NCI-H82 (cell line): ENCODE data around the gene GADD45G.

Experiments used
- DNase-seq: peaks from one replicate; lab custom pipeline; 2025; lab: John Stamatoyannopoulos, UW

The GADD45G gene

DNA sequence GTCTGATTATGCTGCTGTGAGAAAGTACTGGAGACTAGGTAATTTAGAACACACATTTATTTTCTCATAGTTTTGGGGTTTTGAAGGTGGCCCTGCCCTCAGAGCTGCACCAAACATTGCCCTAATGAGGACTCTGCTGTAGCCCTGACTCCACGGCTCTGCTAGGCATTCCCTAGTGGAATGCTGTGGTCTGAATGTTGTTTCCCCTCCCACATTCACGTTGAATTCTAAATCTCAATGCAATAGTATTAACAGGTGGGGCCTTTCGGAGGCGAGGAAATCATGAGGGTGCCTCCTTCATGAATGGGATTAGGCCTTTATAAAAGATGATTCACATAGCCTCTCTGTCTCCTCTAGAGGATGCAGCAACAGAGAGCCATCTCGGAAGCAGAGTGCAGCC lies 25.7 kb downstream of the GADD45G start:
- peak; percentile 25 for DNase-seq

DNA sequence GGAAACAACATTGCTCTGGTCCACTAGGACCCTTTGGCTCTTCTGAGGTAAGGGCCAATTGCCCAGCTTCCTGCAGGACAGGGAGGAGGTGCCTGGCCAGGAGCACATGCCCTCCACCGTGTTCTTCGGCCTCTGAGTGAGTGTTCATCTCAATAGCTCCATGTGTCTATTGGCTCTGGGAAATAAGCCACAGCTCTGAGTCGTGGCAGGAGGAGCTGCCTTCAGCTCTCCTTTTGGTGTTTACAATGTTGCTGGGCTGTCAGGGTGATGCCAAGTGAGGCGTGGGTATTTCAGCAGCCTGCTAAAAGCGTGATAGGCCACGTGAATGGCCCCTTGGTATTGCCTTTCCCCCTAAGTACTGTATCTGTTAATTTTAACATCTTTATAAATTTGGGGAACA lies 26.6 kb downstream of the GADD45G start:
- DNase-seq: no peak

DNA sequence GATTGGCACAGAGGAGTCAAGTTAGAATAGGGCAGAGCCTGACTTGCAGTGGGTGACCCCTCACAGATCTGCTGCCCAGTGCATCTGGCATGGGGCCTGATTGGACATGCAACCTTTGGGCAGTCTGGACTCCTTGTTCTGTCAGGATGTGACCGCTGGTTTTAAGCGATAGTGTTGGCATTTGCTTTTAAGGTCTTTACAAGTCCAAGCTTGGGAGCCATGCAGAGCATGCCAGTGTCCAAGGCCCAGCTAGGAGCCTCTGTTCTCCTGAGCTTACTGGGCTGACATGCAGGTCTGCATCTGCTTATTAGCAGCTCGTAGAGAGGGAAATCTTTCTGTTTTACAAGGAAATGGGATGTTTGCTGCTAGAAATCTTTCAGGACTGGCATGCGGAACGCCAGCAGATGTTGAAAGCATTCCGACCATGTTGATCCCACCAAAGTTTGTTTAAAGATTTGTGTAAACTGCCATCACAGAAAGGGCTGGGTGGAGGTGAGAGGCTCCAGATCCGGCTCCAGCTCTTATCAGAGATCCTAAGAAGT lies 27.5 kb downstream of the GADD45G start:
- no peak for DNase-seq

DNA sequence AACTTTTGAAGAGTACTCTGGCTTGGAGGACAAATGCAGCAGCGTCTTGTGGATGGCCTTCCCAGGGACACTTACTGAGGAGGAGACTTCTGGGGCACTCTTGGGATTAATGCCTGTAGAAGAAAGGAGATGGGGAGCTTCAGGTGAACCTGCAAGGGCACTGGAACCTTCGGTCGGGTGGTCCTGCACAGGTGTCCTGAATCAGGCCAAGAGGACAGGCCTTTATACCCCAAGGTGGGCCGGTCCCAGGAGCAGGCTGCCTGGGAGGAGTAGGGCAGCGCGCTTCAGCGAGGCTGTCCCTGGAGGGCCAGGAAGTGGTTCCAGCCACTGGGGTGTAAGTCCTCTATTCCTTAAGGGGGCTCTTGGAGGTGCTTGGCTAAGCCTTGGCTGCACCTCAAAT lies 27.9 kb downstream of the GADD45G start:
- DNase-seq: no peak

DNA sequence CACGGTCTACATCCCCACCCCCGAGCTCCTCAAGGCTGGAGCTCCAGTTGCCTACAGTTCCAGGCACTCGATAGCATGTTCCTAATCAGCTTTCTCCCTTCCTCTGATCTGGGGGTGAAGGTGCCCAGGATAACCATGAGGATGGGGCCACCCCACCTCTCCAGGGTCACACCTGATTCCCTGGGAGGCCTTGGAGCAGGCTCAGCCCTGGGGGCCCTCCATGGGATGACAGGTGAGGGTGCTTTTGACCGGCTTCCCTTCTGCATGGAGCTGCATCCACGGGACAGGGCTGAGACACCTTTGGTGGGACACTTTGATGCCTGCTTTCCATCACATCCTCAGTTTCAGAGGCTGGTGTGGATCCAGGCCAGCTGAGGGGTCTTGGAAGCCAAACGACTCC lies 28.6 kb downstream of the GADD45G start:
- DNase-seq: no peak

DNA sequence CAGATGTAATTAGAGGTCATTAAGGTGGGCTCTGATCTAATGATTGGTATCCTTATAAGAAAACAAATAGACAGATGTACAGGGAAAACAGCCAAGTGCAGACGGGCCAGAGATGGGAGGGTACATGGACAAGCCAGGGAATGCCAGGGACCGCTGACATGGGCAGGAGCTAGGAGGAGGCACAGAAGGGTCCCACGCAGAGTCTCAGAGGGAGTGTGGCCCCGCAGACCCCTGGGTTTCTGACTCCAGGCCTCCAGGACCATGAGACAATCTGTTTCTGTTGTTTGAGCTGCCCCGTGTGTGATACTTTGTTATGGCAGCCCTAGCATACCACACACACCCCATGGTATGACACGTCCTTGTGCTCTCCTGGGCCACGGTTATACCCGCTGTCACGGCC lies 29.1 kb downstream of the GADD45G start:
- DNase-seq: no peak

DNA sequence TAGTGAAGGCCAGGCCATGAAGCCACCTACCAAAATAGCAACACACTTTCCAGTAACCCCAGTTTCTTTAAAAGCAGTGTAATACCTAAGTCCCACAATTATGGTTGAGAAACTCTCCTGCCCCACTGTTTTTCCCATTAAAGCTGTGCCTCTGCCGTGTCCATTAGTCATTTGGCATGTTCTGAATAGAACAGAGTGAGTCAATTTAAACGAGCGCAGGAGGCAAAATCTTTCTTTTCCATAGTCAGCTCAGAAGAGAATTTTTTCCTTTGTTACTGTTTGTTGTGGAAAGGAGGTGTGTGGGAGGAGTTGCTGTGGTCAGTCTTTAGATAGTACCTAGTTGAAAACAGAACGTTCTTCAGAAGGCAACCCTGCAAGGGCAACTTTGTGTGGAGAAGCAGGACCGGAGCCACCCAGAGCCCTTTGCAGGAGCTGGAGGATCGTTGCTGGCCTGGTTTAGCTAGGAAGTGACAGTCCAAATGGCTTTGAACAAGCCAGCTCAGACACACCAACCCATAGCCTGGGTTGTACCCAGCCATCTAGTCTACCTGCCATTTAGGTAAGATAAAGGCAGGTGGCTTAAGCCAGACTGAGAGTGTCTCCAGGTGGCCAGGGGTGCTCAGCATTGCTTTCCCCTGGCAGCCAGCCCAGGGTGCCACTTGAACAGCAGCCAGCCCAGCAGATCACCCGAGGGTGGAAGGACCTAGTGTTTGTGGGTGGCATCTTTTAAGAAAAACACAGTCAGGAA lies 30.4 kb downstream of the GADD45G start:
- no peak for DNase-seq

DNA sequence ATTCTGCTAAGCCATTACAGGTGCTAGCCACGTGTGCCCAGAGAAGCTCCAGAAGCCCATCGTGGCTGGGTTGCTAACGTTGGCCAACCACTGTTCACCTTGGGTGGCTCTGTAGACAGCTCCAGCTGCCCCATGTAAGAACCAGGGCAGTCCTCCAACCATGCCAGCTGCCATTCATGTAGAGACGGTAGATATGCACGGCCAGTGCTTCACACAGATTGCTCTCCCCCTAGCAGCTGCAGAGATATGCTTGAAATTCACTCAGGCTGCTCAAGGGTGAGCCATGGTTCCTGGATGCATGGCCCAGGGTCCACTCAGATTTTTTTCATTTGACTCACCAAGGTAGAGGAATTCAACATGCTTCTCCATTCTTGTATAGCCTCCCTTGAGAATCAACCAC lies 31.0 kb downstream of the GADD45G start:
- no peak for DNase-seq

DNA sequence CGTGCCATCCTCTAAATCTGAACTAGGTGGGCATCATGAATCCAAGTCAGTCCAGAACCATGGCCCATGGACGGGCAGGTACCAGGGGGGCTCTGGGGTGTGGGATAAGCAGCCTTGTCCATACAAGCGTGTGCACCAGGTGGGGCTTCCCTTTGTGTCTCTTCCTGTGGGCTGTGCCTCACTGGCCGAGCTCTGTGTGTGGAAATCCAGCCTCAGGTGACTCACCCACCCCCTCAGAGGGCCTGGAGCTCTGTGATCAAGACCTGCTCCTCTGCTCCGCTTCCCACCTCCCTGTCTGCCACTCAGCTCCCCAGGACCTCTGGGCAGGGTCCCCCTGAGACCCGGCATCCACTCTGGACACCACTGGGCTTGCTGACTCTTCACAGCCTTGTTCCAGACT lies 33.0 kb downstream of the GADD45G start:
- DNase-seq: no peak

DNA sequence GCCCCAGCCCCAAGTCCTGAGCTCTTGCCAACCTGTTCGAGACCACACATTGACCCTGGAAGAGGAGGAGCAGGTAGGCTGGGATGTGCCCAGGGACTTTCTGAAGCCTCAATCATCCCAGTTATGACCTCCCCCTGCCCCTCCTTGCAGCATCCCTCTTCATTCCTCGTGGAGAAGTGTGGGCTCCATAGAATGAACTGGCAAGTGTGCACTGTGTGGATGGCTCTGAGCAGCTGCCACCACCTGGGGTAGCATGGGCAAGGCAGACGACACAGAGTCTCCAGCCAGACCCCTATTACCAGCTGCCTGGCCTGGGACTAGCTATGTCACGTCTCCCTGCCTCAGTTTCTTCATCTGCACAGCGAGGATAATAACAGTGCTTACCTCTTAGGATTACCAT lies 33.5 kb downstream of the GADD45G start:
- no peak for DNase-seq

DNA sequence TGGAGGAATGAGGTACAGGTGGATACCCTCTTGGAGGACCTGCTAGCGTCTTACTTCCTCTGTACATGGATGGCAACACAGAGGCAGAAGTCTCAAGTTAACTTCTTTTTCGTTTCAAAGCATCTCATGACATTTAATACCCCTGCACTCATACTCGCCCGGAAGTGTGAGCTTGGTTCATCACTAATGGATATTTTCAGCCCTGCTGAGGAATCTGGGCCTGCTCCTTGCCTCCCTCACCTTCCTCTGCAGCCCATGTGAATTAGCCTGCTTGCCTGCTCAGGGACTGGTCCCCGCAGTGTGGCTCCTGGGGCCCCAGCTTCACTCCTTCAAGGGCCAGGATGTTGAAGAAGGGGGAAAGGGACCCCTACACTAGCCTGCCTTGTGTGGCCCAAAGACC lies 34.1 kb downstream of the GADD45G start:
- DNase-seq: no peak

DNA sequence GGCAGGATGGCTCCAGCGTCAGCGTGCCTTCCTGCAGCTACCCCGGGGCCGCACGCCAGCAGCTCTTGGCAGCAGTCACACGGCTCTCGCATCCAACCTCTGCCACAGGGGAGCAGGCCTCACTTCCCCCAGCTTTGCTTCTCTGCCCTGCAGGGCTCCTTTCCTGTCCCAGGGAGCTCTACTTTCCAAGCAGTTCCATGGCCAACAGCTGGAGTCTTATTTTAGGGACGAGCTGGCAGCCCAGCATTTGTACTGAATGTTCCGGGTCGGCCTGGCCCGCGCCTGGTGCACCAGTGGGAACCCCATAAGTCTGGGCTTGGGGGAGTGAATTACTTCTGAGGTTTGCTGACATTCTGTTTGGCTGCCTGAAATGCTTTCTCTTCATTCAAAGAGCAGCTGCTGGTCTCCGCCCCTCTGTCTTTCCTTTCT lies 34.6 kb downstream of the GADD45G start:
- no peak for DNase-seq

DNA sequence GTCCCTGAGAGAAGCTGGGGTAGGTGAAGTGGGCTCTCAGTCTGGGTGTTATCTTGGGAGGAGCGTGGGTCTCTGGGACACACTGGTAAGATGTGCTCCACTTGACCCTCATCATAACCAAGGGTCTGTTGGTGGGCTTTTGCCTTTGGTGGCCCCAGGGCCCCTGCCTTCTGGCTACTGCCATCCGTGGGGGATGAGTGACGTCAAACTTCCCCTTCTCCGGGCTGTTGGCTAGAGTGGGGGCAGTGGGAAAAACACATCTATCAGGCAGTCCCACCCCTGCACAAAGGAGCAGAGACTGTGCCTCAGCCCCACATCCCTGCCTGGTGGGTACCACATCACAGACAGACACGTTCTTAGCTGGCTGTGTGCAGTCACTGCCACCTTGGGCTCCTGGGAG lies 35.1 kb downstream of the GADD45G start:
- no peak for DNase-seq

DNA sequence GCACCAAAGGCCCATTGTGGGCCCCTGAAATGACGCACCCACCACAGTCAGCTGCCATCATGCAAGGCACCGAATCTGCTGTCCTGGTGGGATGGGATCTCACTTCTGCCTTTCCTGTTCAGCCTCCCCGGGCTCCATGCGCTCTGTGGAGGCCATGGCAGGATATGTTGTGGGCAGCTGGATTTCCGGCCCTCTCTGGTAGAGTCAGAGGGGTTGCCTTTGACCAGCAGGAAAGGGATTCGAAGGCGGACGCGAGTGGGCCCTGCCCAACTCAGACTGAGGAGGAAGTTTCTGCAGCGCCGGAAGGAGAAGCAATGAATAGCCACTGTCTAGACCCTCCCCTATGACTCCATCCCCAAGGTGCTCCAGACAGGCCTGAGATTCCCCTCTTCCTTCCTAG lies 35.5 kb downstream of the GADD45G start:
- no peak for DNase-seq

DNA sequence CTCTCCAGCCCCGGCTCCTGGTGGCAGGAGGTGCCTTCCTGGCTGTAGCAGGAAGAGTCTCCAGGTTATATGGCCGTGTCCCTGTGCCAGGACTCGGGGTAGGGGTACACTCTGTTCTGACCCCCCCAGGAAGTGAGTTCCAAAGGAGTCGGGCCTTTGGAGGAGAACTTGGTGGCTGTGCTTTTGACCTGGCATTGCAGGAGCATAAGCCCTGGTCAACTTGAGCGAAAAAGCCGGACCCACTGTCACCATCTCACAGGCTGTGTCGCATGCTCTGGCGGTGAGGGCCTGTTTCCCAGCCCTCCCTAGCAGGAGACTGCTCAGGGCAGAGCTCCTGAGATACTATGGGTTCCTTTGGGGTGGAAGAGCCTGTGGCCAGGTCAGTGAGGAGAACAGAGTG lies 36.0 kb downstream of the GADD45G start:
- no peak for DNase-seq

DNA sequence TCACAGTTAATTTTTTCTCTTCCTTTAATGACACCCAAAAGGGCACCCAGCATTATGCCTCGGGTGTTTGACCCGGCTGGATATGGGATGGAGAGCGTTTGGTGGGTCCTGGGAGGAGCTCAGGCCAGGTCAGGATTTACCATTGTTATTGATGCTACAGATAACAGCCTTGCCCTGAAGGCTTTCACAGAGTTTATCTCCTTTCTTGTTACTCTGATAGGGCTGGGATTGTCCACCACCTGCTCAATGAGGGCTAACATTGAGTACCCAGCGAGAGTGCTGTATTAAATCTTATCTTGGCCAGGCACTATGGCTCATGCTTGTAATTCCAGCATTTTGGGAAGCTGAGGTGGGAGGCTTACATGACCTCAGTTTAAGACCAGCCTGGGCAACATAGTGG lies 37.2 kb downstream of the GADD45G start:
- no peak for DNase-seq

DNA sequence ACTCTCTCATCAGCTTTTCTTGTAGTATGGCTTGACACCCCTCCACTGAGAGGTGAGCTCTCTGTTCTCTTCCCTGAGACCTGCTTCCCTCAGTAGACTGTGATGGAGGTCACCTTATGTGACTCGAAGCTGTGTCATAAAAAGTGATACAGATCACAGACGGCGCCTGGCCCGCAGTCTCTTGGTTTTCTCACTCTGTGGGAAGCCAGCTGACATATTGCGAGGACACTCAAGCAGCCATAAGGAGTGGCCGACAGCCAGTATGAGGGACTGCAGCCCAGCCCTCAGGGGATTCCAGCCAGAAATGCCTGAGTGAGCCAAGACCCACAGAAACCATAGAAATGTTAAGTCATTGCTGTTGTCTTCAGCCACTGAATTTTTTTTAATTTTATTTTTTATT lies 38.0 kb downstream of the GADD45G start:
- no peak for DNase-seq

DNA sequence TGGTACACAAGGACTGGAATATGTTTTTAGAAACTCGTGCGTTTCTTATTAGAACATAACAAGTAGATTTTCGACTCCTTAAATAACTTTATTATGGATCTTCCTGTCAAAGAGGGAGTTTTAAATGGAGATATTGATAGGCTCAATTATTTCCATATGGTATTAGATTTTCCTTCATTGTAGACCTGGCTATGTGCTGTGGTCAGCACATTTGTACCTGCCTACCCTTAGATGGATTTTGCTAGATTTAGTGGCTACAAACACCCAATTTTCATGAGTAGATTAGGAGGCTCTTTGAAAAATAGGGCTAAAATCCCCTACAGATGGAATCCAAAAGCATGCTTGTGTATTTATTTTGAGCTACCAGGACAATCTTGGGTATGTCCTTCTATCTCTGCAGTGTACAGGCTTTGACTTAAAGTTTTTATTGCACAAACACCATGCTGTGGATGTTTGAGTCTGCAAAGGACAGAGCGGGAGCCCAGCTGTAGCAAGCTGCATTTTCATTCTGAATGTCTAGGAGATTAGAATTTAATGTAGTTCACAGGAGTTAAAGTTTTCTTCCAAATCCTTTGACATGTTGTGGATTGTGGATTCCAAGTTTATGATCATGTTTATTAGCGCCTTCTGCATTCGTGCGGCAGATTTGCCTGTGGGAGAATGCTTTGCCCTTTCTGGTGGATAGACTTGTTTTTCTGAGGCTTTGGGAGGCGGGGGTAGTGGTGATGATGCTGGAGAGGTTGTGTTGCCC lies 41.6 kb downstream of the GADD45G start:
- no peak for DNase-seq

DNA sequence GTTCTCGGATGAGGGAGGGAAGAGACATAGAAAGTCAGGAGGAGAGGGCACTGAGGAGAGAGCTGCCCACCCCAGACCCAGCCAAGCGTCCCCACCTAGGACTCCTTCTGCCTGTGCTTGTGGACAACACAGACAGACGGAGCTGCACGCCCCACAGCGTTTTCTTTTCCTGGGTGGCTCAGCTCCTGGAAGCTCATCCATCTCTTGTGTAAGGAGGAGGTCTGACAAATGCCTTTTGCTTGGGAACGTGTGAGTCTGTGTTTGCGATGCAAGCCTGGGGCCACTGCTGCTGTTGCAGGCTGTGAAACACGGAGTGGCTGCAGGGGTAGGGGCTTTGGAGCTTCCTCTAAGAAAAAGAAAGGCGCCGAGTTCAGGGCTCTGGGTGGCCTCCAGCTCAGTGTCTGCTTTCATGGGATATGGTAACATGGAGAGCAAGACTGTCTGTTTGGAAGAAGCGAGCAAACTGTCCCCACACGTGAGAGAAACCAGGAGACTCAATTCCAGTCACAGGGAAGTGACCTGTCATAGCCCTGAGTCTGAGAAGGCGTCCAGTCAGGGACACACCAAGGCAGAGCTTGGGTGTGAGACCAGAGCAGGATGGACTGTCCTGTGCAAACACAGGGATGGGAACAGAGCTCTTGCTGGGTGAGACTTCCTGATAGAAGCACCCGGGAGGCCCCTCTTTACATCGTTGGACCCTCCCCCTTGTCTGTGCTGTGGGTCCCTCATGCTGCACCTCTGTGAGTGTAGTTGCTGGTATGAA lies 42.7 kb downstream of the GADD45G start:
- no peak for DNase-seq

DNA sequence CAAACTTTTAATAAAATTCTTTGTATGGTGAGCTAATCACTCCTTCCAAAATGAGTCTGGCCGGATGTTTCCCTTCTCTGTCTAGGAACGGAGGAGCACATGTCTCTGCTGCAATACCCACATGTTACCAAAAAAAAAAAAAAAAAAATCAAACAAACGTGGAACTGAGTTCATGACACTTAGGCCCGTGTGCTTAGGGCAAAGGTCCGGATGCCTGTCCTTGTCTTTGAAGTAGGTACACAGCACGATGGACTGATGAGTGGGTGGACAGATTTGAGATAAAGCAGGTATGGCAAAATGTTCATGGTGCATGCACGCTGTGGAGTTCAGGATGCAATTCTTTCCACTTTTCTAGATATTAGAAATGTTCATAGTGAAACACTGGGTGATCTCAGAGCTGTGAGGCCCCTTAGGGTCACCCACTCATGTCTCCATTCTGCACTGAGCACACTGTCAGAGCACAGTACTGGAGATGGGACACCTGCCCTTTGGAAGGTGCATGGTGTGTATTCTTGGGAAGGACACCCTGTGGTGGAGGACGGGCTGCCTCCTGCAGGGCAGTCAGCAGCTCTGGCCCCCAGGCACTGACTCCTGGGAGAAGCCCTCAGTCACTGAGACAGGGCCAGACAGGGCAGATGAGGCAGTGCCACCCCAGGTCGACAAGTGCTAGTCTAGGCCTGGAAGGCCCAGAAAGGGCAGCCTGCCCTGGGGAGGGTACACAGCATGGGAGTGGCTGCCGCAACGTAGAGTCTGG lies 43.6 kb downstream of the GADD45G start:
- DNase-seq: no peak

DNA sequence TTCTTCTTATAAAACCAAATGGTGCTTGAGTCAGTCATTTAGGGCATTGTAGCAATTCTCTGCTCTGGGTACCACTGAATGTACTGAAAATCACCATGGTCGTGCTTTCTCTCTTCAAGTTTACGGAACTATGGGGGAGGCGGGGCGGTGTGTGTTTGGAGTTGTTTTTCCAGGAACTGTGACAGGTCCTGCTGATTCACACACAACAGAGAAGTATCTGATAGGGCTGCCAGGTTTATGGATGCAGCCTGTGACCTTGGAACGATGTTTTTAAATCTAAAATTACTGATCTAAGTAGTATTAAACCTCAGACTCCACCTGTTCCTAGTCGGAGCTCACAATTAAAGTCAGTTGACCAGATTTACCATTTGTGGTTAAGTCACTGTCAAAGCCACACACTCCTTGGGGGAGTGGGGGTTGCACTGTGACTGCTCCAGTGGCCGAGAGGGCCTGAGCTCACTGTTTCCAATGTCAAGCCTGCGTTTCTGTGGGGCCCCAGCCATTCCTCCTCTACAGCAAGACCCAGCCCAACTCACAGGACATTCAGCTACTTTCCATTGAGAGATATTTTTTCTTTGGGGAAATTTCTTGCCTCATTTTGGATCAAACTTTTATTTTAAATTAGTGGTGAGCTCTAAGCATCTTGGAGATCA lies 44.4 kb downstream of the GADD45G start:
- peak; percentile 23 for DNase-seq
